ENCODE data around the gene OGA.

DNA sequence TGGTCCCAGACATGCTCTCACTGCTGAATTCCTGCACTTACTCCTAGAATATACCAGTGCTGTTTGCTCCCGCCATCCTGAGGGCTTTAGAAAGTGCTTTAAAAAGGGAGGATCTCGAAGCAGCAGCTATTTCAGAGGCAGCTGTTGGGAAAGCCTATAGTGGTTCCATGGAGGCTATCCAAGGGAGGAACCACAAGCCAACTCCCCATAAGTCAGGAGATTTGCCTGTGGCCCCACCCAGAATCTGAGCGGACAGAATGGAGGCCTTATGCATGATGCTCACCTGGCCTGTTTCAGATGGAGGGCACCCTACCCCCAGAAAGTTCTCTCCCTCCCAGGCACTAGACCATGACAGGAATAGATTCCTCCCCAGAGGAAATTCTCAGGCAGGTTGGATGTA, 27.6 kb upstream of the OGA start:
- TF ChIP-seq, protein P1, sequence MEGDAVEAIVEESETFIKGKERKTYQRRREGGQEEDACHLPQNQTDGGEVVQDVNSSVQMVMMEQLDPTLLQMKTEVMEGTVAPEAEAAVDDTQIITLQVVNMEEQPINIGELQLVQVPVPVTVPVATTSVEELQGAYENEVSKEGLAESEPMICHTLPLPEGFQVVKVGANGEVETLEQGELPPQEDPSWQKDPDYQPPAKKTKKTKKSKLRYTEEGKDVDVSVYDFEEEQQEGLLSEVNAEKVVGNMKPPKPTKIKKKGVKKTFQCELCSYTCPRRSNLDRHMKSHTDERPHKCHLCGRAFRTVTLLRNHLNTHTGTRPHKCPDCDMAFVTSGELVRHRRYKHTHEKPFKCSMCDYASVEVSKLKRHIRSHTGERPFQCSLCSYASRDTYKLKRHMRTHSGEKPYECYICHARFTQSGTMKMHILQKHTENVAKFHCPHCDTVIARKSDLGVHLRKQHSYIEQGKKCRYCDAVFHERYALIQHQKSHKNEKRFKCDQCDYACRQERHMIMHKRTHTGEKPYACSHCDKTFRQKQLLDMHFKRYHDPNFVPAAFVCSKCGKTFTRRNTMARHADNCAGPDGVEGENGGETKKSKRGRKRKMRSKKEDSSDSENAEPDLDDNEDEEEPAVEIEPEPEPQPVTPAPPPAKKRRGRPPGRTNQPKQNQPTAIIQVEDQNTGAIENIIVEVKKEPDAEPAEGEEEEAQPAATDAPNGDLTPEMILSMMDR (IDR thresholded peaks at IDR 0.05; ENCODE audit: insufficient read depth, low read depth, low read length), result no peak
- no peak for TF ChIP-seq EZH2 (IDR thresholded peaks at IDR 0.05; ENCODE audit: insufficient read depth, low read length)
